Testis (tissue), 2 donors: Measurements from ENCODE around the gene NDOR1.

Experiments
- CTCF ChIP-seq, 3 experiments: fragments of 450-650 bp in 2 of 3; fragments of 200-600 bp in 1 of 3; sonication (generic) in 1 of 3; IDR thresholded peaks; one replicate each; pipeline ENCODE4 v1.5.1; 2016 to 2019; ENCODE audit warnings: antibody characterized with exemption in 3 of 3, mild to moderate bottlenecking in 2 of 3, moderate library complexity in 1 of 3
- POLR2A ChIP-seq: fragments of 450-650 bp; IDR thresholded peaks from one replicate; pipeline ENCODE4 v1.6.1; 2017; ENCODE audit warnings: antibody characterized with exemption, mild to moderate bottlenecking, moderate library complexity

DNA sequence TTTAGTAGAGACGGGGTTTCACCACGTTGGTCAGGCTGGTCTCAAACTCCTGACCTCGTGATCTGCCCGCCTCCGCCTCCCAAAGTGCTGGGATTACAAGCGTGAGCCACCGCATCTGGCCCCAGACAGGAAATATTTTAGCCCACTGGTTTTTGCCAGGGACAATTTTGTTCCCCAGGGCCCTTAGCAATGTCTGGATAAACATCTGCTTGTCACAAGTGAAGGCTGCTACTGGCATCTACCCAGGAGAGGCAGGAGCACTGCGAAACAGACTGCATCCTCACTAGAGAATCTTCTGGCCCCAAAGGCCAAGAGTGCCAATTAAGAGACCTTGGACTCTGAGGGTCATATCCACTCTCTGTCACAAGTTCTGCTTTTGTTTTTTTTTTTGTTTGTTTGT lies 2.5 kb upstream of the NDOR1 start:
- TF ChIP-seq CTCF (IDR thresholded peaks at IDR 0.05) (no peak), POLR2A (no peak)
